BLaER1 treated with 17β-estradiol and CSF1 and Interleukin-3, amounts not matched to agents 10 nM and 100 nM (cell line): ENCODE measurements around the gene GAPT.

Source experiments
- H3K27ac ChIP-seq, 11 experiments: shearing (Covaris generic); formaldehyde crosslinking; 2 replicates each; pipeline ENCODE4 v1.8.1; 2022
- H3K27me3 ChIP-seq, 11 experiments: shearing (Covaris generic); formaldehyde crosslinking; 2 replicates each; pipeline ENCODE4 v1.8.1; 2022
- H3K36me3 ChIP-seq, 11 experiments: shearing (Covaris generic); formaldehyde crosslinking; 2 replicates each; pipeline ENCODE4 v1.8.1; 2022
- H3K4me1 ChIP-seq, 10 experiments: shearing (Covaris generic); formaldehyde crosslinking; 2 replicates each; pipeline ENCODE4 v1.8.1; 2022
- H3K4me2 ChIP-seq, 11 experiments: shearing (Covaris generic); formaldehyde crosslinking; 2 replicates each; pipeline ENCODE4 v1.8.1; 2022
- H3K4me3 ChIP-seq, 10 experiments: shearing (Covaris generic); formaldehyde crosslinking; 2 replicates each; pipeline ENCODE4 v1.8.1; 2022
- H3K9ac ChIP-seq, 11 experiments: shearing (Covaris generic); formaldehyde crosslinking; 2 replicates each; pipeline ENCODE4 v1.8.1; 2022
- H3K9me3 ChIP-seq, 11 experiments: shearing (Covaris generic); formaldehyde crosslinking; replicated peaks in 1 of 11; 2 replicates each; pipeline ENCODE4 v1.8.1; 2022
- H4K20me1 ChIP-seq, 11 experiments: shearing (Covaris generic); formaldehyde crosslinking; 2 replicates each; pipeline ENCODE4 v1.8.1; 2022
- Cebpa-rat ChIP-seq, 11 experiments: shearing (Covaris generic); IDR thresholded peaks; 2 replicates each; pipeline ENCODE4 v1.8.1; 2022

The GAPT gene

GRCh38 chr5:58542709-58543108, 51.5 kb downstream of the GAPT start:
- H3K4me2 ChIP-seq: peak overlapping the region in 1 of 11 experiments; percentile 75; a peak in 1 of 22 replicates
- peaks cover 0 to 41% (median 0%) of the 10 kb centered on the region in 11 experiments; a peak in 8 of 22 replicates for H3K9me3 ChIP-seq
- H3K4me1 ChIP-seq: peaks cover 0 to 52% (median 31%) of the 10 kb centered on the region in 10 experiments; a peak in 15 of 20 replicates
- no peak overlapping the region for H3K9ac ChIP-seq
- H4K20me1 ChIP-seq: no peaks in the 10 kb centered on the region
- no peak overlapping the region for H3K4me3 ChIP-seq
- no peaks in the 10 kb centered on the region for H3K36me3 ChIP-seq
- no peaks in the 10 kb centered on the region for H3K27me3 ChIP-seq
- peak overlapping the region in 7 of 11 experiments; percentile 68 to 88 (median 81); a peak in 9 of 22 replicates for H3K27ac ChIP-seq
- no peak for TF ChIP-seq Cebpa-rat (IDR thresholded peaks at IDR 0.05)

GRCh38 chr5:58543723-58544122, 52.5 kb downstream of the GAPT start:
- Histone ChIP-seq H3K9me3 (peaks cover 0 to 40% (median 0%) of the 10 kb centered on the region in 11 experiments; a peak in 8 of 22 replicates), H3K4me2 (peak overlapping the region in 7 of 11 experiments; percentile 31 to 75 (median 61); a peak in 14 of 22 replicates), H3K27me3 (no peaks in the 10 kb centered on the region), H3K27ac (peak overlapping the region; percentile 16 to 88 (median 77)), H3K4me3 (no peak overlapping the region; a peak in 1 of 20 replicates), H3K9ac (peak overlapping the region in 7 of 11 experiments; percentile 14 to 58 (median 47); a peak in 12 of 22 replicates), H3K4me1 (peaks cover 0 to 52% (median 31%) of the 10 kb centered on the region in 10 experiments; a peak in 15 of 20 replicates), H4K20me1 (no peaks in the 10 kb centered on the region), H3K36me3 (no peaks in the 10 kb centered on the region)
- TF ChIP-seq Cebpa-rat (IDR thresholded peaks at IDR 0.05): no peak

GRCh38 chr5:58544195-58544594, 53.0 kb downstream of the GAPT start:
- peak in 3 of 11 experiments; percentile 57 to 84 (median 74); a peak in 7 of 22 replicates for TF ChIP-seq Cebpa-rat (IDR thresholded peaks at IDR 0.05)
- H3K4me1 ChIP-seq: peaks cover 0 to 52% (median 31%) of the 10 kb centered on the region in 10 experiments; a peak in 15 of 20 replicates
- peak overlapping the region in 8 of 11 experiments; percentile 4 to 75 (median 56); a peak in 13 of 22 replicates for H3K4me2 ChIP-seq
- peaks cover 0 to 41% (median 0%) of the 10 kb centered on the region in 11 experiments; a peak in 9 of 22 replicates for H3K9me3 ChIP-seq
- H3K9ac ChIP-seq: peak overlapping the region in 7 of 11 experiments; percentile 14 to 58 (median 47); a peak in 12 of 22 replicates
- peak overlapping the region; percentile 16 to 88 (median 77); a peak in 21 of 22 replicates for H3K27ac ChIP-seq
- no peaks in the 10 kb centered on the region for H3K36me3 ChIP-seq
- no peaks in the 10 kb centered on the region for H4K20me1 ChIP-seq
- no peaks in the 10 kb centered on the region for H3K27me3 ChIP-seq
- H3K4me3 ChIP-seq: no peak overlapping the region; a peak in 1 of 20 replicates

- Histone ChIP-seq H3K36me3 (no peaks in the 10 kb centered on the region), H3K4me3 (no peak overlapping the region), H3K4me2 (peak overlapping the region in 7 of 11 experiments; percentile 31 to 75 (median 61); a peak in 13 of 22 replicates), H3K9me3 (peaks cover 0 to 40% (median 0%) of the 10 kb centered on the region in 11 experiments; a peak in 9 of 22 replicates), H3K27ac (peak overlapping the region in 9 of 11 experiments; percentile 53 to 88 (median 80); a peak in 19 of 22 replicates), H4K20me1 (no peaks in the 10 kb centered on the region), H3K4me1 (peaks cover 0 to 52% (median 31%) of the 10 kb centered on the region in 10 experiments; a peak in 15 of 20 replicates), H3K27me3 (no peaks in the 10 kb centered on the region), H3K9ac (peak overlapping the region in 3 of 11 experiments; percentile 9 to 47 (median 40); a peak in 3 of 22 replicates)
- no peak for TF ChIP-seq Cebpa-rat (IDR thresholded peaks at IDR 0.05)
These were observed 53.7 kb downstream of the GAPT start for GRCh38 chr5:58544926-58545325.

GRCh38 chr5:58545912-58546311, 54.7 kb downstream of the GAPT start:
- no peak for TF ChIP-seq Cebpa-rat (IDR thresholded peaks at IDR 0.05)
- Histone ChIP-seq H3K36me3 (no peaks in the 10 kb centered on the region), H3K27ac (peak overlapping the region in 9 of 11 experiments; percentile 5 to 88 (median 80); a peak in 16 of 22 replicates), H4K20me1 (no peaks in the 10 kb centered on the region), H3K4me2 (peak overlapping the region in 9 of 11 experiments; percentile 16 to 75 (median 56); a peak in 16 of 22 replicates), H3K27me3 (no peaks in the 10 kb centered on the region), H3K9ac (0 out of 22 replicates have a peak overlapping the region, but pooled peaks of 2 of the 11 experiments have one; percentile 4 to 37), H3K9me3 (peaks cover 0 to 37% (median 0%) of the 10 kb centered on the region in 11 experiments; a peak in 8 of 22 replicates), H3K4me1 (peaks cover 0 to 52% (median 31%) of the 10 kb centered on the region in 10 experiments; a peak in 15 of 20 replicates), H3K4me3 (no peak overlapping the region)
